Erythroblast (primary cell): ENCODE results near the gene KCNQ5.

Experiments
- GATA1 ChIP-seq: IDR thresholded peaks from 2 replicates; pipeline ENCODE4 v1.6.1; 2011; ENCODE audit warnings: low read depth, mild to moderate bottlenecking, control low read depth, low read length, moderate library complexity
- POLR2A ChIP-seq: IDR thresholded peaks from 2 replicates; pipeline ENCODE4 v1.6.1; 2011; ENCODE audit warnings: mild to moderate bottlenecking, low read length

DNA sequence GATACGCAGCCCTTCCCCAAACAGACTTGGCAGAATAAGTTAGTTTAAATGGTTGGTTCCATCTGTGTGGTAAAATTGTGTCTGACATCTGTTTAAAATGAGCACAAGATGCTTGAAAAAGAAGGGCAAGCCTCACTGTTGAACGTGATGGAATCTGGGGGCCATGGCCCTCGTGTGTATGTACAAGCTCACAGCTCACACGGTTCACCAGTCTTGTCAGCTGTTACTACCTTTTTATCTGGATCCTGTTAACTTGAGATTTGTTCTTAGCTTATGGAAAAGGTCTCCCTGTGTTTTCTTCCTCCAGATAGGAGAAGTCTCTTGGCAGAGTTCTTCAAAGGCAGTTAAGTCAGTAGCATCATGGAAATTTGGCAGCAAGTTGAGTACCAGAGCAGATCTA is 332.9 kb downstream of the KCNQ5 start:
- TF ChIP-seq POLR2A: no peak
- TF ChIP-seq GATA1: no peak
